ENCODE data around the gene UBL3.

- TF ChIP-seq CTCF (IDR thresholded peaks at IDR 0.05) (no peak), REST (IDR thresholded peaks at IDR 0.05; ENCODE audit: low read depth, low read length) (no peak), USF2 (IDR thresholded peaks at IDR 0.05; ENCODE audit: borderline replicate concordance, low read depth, low read length) (no peak), EZH2phosphoT487 (IDR thresholded peaks at IDR 0.05; ENCODE audit: borderline replicate concordance, low read depth) (no peak), EP300 (IDR thresholded peaks at IDR 0.05; ENCODE audit: borderline replicate concordance in 1 of 2, low read depth in 1 of 2, low read length in 1 of 2) (no peak), RCOR1 (IDR thresholded peaks at IDR 0.05; ENCODE audit: low read length) (no peak), TAF1 (IDR thresholded peaks at IDR 0.05; ENCODE audit: borderline replicate concordance, low read depth, low read length) (no peak), RFX5 (IDR thresholded peaks at IDR 0.05; ENCODE audit: low read length) (no peak), RXRA (IDR thresholded peaks at IDR 0.05; ENCODE audit: borderline replicate concordance, low read depth) (no peak), MXI1 (IDR thresholded peaks at IDR 0.05; ENCODE audit: low read depth, low read length) (no peak)
Observed at GRCh38 chr13:29774830-29775229, 75.6 kb downstream of the UBL3 start.

All from SK-N-SH (cell line).